GM06990 (cell line): ENCODE data around the gene HOATZ.

Experiments used
- DNase-seq: peaks from one replicate; pipeline ENCODE4 v3.0.0-alpha.2; 2011; ENCODE audit not compliant: insufficient read length; ENCODE audit errors: extremely low read depth
- H3K27me3 ChIP-seq: replicated peaks from 2 replicates; pipeline ENCODE4 v1.6.0; 2011; ENCODE audit warnings: low read length; ENCODE audit not compliant: control insufficient read depth, insufficient read depth
- H3K36me3 ChIP-seq: 2 replicates; pipeline ENCODE4 v1.5.1; 2011; ENCODE audit warnings: low read length; ENCODE audit not compliant: control insufficient read depth, insufficient read depth
- H3K4me3 ChIP-seq: replicated peaks from 2 replicates; pipeline ENCODE4 v1.5.1; 2011; ENCODE audit warnings: low read depth, mild to moderate bottlenecking, control low read depth, low read length
- TF ChIP-seq, protein P1 (sequence below): IDR thresholded peaks from 2 replicates; pipeline ENCODE4 v1.5.1; 2011; ENCODE audit warnings: low read length, control low read depth, mild to moderate bottlenecking, inconsistent platforms; ENCODE audit not compliant: insufficient read depth, poor library complexity, severe bottlenecking

Gene HOATZ

DNA sequence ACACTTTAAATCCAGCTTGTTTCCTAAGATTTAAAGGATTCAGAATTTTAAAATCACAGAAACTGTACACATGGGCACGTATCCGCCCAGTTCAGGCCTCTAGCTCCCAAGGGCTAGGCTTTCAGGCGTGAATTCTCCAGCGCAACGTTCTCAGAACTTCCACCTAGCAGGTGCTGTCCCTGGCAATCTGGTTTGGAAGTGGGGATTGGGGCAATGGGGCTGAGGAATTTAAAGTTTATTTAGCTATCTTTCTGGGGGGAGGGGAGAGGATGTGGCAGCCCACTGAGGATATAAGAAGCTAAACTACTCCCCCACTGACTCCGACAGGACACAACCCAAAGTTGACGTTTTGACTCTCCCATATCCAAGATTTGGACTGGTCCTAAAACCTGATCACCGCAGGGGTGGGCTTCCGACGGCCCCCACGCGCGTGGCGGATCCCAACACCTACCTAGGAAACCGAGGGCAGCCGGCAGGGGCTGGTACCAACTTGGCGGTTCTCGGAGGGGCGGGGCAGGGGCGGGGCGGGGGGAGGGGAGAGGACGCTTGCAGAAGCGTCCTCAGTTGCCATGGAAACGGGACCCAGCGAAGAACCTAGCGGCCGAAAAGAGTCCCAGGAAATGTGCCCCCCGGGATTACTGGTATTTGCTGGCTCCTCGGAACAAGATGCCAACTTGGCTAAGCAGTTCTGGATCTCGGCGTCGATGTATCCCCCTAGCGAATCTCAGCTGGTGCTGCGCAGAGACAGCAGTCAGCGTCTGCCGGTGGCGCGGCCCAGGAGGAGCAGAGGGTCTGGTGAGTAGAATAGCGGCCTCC lies at the start of gene HOATZ:
HOATZ (plus strand) TSS at position 563 of the 816 bp plus-strand sequence; CDS start at position 570, 7 bp downstream.
- no peaks in the 10 kb centered on the region for H3K36me3 ChIP-seq
- DNase-seq: no peak
- TF ChIP-seq, protein P1, sequence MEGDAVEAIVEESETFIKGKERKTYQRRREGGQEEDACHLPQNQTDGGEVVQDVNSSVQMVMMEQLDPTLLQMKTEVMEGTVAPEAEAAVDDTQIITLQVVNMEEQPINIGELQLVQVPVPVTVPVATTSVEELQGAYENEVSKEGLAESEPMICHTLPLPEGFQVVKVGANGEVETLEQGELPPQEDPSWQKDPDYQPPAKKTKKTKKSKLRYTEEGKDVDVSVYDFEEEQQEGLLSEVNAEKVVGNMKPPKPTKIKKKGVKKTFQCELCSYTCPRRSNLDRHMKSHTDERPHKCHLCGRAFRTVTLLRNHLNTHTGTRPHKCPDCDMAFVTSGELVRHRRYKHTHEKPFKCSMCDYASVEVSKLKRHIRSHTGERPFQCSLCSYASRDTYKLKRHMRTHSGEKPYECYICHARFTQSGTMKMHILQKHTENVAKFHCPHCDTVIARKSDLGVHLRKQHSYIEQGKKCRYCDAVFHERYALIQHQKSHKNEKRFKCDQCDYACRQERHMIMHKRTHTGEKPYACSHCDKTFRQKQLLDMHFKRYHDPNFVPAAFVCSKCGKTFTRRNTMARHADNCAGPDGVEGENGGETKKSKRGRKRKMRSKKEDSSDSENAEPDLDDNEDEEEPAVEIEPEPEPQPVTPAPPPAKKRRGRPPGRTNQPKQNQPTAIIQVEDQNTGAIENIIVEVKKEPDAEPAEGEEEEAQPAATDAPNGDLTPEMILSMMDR: no peak
- no peak within 1 kb of the TSS for H3K4me3 ChIP-seq
- peaks cover 4% of the 10 kb centered on the region; the same call in 1 of the 2 replicates for H3K27me3 ChIP-seq

DNA sequence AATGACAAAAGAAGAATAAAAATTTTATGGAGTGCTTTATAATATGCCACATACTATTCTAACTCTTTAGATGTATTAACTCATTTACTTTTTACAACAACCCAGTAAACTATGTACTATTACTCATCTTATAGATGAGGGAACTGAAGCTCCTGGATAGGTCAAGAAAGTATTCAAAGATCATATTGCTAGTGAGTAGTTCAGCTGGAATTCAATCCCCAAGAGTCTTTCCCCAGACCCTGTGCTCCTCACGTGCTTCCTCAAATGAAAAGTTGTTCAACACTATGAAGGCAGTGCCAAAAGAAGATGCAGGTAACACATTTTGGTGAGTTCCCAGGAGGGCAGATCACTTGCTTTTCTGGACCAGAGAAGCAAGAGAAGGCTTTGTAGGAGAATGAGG lies 49.2 kb upstream of the HOATZ start:
- Histone ChIP-seq H3K4me3 (no peak overlapping the region), H3K27me3 (no peaks in the 10 kb centered on the region; the same call in none of the 2 replicates), H3K36me3 (no peaks in the 10 kb centered on the region)
- DNase-seq: no peak
- TF ChIP-seq, protein P1: no peak

GRCh38 chr11:111466615-111467014 lies 48.0 kb upstream of the HOATZ start:
- Histone ChIP-seq H3K36me3 (no peaks in the 10 kb centered on the region), H3K27me3 (no peaks in the 10 kb centered on the region; the same call in none of the 2 replicates), H3K4me3 (no peak overlapping the region)
- DNase-seq: no peak
- TF ChIP-seq, protein P1: no peak

- DNase-seq: no peak
- Histone ChIP-seq H3K27me3 (no peaks in the 10 kb centered on the region; the same call in none of the 2 replicates), H3K36me3 (no peaks in the 10 kb centered on the region), H3K4me3 (no peak overlapping the region)
- TF ChIP-seq, protein P1: no peak
These were observed 45.4 kb upstream of the HOATZ start for GRCh38 chr11:111469200-111469599.

DNA sequence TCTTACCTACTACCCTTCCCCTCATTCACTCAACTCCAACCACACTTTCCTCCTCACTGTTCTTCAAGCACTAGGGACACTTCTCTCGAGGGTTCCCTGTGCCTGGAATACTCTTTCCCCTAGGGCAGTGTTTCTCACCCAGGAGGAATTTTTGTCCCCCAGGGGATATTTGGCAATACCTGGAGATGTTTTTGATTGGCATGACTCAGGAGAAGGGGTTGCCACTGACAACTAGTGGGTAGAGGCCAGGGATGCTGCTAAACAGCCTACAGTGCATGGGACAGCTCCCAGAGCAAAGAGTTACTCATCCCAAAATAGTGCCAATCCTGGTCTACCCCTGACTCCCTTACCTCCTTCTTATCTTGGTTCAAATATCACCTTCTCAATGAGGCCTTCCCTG lies 42.4 kb upstream of the HOATZ start:
- H3K27me3 ChIP-seq: no peaks in the 10 kb centered on the region; the same call in 1 of the 2 replicates
- TF ChIP-seq, protein P1: no peak
- H3K4me3 ChIP-seq: no peak overlapping the region
- no peak for DNase-seq
- no peaks in the 10 kb centered on the region for H3K36me3 ChIP-seq

DNA sequence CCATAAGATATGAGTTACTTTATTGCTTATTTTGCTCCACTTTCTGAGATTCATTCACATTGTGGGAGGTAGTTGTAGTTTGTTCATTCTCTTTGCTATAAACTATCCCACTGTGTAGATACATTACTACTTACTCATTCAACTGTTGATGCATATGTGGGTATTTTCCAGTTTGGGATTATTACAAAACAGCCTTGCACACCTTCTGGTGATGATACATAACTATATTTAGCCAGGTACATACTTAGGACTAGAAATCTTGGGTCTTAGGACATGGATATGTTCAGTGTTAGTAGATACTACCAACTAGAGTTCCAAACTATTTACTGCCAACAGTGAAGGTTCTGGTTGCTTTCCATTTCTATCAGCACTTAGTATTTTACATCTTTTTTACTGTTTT lies 40.1 kb upstream of the HOATZ start:
- no peaks in the 10 kb centered on the region for H3K27me3 ChIP-seq
- H3K36me3 ChIP-seq: no peaks in the 10 kb centered on the region
- no peak for DNase-seq
- TF ChIP-seq, protein P1: no peak
- no peak overlapping the region for H3K4me3 ChIP-seq
